Prostate gland (tissue), 2 donors: ENCODE data around the gene MEPCE. TPM values are rescaled to one million over a fixed set of nuclear protein-coding genes. Genes with fewer than 3 reads are reported as not detected.

Experiments
- DNase-seq: peaks from one replicate; pipeline ENCODE4 v3.0.0-alpha.2; 2019; ENCODE audit warnings: low spot score
- H3K27ac ChIP-seq, 2 donors: fragments of 200-600 bp; sonication (generic); 2 replicates each; pipeline ENCODE4 v1.5.1; 2017 to 2019
- H3K27me3 ChIP-seq: fragments of 200-600 bp; sonication (generic); replicated peaks from 2 replicates; pipeline ENCODE4 v1.5.1; 2019; ENCODE audit not compliant: insufficient read depth
- H3K36me3 ChIP-seq, 2 donors: fragments of 200-600 bp; sonication (generic); 1 replicate in 1 of 2; 2 replicates in 1 of 2; pipeline versions ENCODE4 v1.5.1 to v1.8.1; 2017 to 2019
- H3K4me1 ChIP-seq: fragments of 200-600 bp; sonication (generic); replicated peaks from 2 replicates; pipeline ENCODE4 v1.5.1; 2019
- H3K4me3 ChIP-seq, 2 donors: fragments of 200-600 bp; sonication (generic); 2 replicates each; pipeline ENCODE4 v1.5.1; 2017 to 2019
- H3K9me3 ChIP-seq: fragments of 200-600 bp; sonication (generic); 2 replicates; pipeline ENCODE4 v1.5.1; 2017
- POLR2A ChIP-seq: fragments of 450-650 bp; IDR thresholded peaks from one replicate; pipeline ENCODE4 v1.6.1; 2016; ENCODE audit warnings: antibody characterized with exemption, mild to moderate bottlenecking
- POLR2AphosphoS5 ChIP-seq: sonication (generic); formaldehyde crosslinking; IDR thresholded peaks from one replicate; pipeline ENCODE4 v1.6.1; 2017; ENCODE audit warnings: antibody characterized with exemption
- WGBS: methylation state at CpG from one replicate; pipeline ENCODE4 v1.1.5; 2018; 5-methylcytosine and 5-hydroxymethylcytosine counted together
- intact Hi-C: fragments of 100-400 bp; cut with DNase I; formaldehyde crosslinking; loops from one replicate; pipeline ENCODE4 v1.14.2; 2022
- total RNA-seq, 2 donors: library from RNA; depleted of rRNA; stranded (reverse); fragments of >200 nt; gene quantifications; one replicate each; pipeline ENCODE4 v1.1.0, GENCODE V29; 2016
- TF ChIP-seq, protein P1 (sequence below), 4 experiments: fragments of 200-600 bp in 2 of 4; fragments of 450-650 bp in 2 of 4; sonication (generic) in 2 of 4; IDR thresholded peaks; 1 replicate in 3 of 4; 2 replicates in 1 of 4; pipeline ENCODE4 v1.5.1; 2016 to 2019; ENCODE audit warnings: antibody characterized with exemption in 4 of 4, mild to moderate bottlenecking in 2 of 4, moderate library complexity in 2 of 4

Gene MEPCE
- total RNA-seq, 2 donors from 2014 or later = 24.2 to 62.8 TPM

DNA sequence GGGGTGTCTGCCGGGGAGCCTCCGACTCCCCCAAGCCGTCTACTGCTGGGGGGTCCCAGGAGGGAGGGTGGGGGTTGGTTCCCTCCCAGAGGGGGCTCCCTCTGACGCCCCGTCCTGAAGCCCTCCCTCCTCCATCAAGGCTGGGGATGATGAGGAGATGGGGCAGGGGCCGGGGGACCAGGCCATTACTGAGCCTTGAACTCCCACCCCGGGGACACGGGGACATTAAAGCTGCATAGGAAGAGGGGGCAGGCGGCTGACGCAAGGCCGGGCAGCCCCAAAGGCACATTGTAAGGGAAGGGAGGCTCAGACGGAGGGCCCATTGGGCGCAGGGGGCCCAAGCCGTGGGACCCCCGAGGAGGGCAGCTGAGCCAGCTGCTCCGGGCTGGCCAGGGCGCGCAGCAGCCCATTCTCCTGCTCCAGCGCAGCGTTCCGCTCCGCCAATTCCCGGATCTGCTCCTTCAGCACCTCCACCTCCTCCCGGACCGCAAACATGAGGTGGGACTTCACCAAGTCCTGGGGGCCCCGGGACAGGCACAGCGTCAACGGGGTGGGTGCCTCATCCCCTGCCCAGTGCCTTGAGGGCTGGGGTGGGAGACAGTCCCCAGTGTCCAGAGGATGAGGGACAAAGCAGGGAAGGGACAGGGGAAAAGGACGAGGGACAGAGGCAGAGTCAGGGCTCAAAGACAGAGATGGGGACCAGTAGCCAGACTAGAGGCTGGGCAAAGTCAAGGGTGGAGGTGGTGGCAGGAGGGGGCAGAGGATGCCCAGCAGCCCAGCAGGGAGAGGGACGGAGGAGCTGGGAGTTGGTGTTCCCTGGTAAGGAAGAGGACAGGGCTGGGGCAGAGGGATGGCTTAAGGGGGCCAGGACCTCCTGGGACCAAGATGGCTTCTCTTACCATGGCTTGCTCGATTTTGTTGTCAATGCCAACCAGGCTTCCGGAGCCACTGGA lies 37.3 kb downstream of the MEPCE start:
- no peak for DNase-seq
- no peaks in the 10 kb centered on the region for H3K9me3 ChIP-seq
- 50% methylated on average over 30 of the region's 32 CpGs for WGBS
- TF ChIP-seq POLR2AphosphoS5 = no peak
- TF ChIP-seq, protein P1, sequence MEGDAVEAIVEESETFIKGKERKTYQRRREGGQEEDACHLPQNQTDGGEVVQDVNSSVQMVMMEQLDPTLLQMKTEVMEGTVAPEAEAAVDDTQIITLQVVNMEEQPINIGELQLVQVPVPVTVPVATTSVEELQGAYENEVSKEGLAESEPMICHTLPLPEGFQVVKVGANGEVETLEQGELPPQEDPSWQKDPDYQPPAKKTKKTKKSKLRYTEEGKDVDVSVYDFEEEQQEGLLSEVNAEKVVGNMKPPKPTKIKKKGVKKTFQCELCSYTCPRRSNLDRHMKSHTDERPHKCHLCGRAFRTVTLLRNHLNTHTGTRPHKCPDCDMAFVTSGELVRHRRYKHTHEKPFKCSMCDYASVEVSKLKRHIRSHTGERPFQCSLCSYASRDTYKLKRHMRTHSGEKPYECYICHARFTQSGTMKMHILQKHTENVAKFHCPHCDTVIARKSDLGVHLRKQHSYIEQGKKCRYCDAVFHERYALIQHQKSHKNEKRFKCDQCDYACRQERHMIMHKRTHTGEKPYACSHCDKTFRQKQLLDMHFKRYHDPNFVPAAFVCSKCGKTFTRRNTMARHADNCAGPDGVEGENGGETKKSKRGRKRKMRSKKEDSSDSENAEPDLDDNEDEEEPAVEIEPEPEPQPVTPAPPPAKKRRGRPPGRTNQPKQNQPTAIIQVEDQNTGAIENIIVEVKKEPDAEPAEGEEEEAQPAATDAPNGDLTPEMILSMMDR (IDR thresholded peaks at IDR 0.05) = no peak
- no peak for TF ChIP-seq POLR2A
- no peaks in the 10 kb centered on the region for H3K27me3 ChIP-seq
- intact Hi-C loops = loop anchor here (2.0 to 5.0 kb wide), 2 partner anchors 94 to 225 kb away; partner anchors contain the start of gene GIGYF1
- H3K4me1 ChIP-seq = peaks cover 12% of the 10 kb centered on the region
- no peaks in the 10 kb centered on the region for H3K36me3 ChIP-seq
- H3K4me3 ChIP-seq = no peak overlapping the region
- peak overlapping the region; percentile 75 to 79 for H3K27ac ChIP-seq

DNA sequence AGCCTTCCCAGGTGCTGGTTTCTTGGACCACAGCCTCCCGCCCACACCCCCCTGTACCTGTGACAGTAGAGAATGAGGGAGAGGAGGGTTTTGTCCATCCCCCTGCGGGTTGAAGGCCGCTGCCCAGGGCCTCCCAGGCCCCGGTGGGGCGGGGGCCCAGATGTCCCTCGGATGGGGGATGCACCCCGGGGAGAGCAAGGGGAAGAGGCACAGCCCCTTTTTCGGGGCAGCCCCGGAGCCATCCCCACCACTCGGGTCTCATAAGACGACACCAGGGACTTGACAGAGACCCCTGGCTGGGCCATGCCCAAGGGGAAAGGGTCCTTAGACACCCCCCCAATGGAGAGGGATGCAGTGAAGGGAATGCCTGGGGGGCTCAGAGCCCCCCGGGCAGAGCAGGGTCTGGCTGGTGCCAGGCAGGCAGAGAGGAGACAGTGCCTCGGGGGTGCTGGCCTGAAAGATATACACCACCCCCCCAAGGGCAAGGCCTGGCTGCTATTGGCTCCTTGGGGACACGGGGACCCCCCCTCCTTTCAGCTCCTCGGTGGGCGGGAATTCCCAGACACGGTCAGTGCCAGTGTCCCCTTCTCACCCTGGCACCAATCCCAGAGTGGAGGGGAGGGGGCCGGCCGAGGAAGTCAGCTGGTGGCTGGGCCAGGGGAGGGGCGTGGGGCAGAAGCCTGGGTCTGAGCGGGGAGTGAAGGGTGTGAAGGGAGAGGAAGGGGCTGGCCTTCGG lies 38.2 kb downstream of the MEPCE start:
- Histone ChIP-seq H3K4me3 (no peak overlapping the region), H3K27me3 (no peaks in the 10 kb centered on the region), H3K27ac (peak overlapping the region; percentile 75 to 79), H3K36me3 (no peaks in the 10 kb centered on the region), H3K9me3 (no peaks in the 10 kb centered on the region), H3K4me1 (peaks cover 15% of the 10 kb centered on the region)
- no peak for DNase-seq
- TF ChIP-seq POLR2A (no peak), POLR2AphosphoS5 (no peak)
- TF ChIP-seq, protein P1 (IDR thresholded peaks at IDR 0.05) = no peak
- 48% methylated on average over 22 of the region's 22 CpGs for WGBS
- intact Hi-C loops = loop anchor here (2.0 to 5.0 kb wide), 2 partner anchors 93 to 224 kb away; partner anchors contain the start of gene GIGYF1

DNA sequence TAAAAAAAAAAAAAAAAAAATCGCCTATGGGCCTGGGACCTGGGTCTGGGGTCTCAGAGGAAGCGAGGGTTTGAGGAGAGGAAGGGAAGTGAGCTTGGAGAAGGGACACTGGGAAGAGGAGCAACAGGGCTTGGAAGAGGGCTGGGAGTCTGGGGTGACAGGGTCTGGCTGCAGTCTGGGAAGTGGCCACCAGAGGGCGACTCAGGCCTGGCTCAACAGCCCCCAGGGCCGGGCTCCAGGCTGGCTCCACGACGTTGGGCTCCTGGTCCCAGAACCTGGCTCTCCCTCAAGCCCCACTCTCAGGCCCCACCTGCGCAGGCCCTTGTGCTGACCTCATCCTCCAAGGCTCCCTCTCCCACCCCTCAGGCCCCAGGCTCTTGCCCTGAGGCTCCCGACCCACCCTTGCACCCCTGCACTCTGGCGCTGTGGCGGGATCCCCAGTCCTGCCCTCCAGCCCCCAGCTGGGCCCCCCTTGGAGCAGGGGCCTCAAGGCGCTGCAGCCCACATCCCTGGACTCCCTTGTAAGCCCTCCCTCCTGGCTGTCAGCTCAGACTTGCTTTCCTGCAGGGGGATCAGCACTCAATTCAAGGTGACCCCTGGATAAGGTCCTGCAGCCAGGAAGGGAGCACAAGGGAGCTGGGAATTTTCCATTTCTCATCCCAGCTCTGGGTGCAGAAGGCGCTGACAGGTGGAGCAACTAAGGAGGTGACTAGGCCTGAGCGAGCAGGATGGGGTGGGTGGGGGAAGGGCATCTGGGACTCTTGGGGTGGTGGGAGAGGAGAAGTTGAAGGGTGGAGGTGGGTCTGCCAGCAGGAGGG lies 39.8 kb downstream of the MEPCE start:
- TF ChIP-seq POLR2AphosphoS5 (peak; percentile 49), POLR2A (no peak)
- TF ChIP-seq, protein P1 (IDR thresholded peaks at IDR 0.05) = peak; percentile 90 to 98 (median 96)
- DNase-seq = peak; percentile 85

DNA sequence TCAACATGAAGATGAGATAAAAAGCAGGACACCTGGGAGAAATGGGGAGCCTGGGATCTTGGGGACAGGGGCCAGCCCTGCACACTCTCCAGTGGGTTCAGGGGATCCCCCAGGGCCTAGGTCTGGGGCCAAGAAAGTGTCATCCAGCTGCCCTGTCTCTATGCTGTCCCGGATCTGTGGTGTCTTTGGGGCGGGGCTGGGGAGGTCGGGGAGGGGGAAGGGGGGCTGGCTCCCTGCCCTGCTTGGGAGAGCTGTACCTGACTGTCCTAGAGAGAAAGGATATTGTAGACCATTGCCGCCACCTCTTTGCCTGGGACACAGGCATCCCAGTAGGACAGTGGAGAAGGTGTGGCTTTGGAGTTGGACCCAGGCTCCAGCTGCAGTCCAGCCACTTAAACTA lies 41.4 kb downstream of the MEPCE start:
- intact Hi-C loops = loop anchor here (10.0 kb wide), 1 partner anchor 204 kb away; the partner anchor contains the start of gene GNB2
- TF ChIP-seq POLR2A = no peak
- TF ChIP-seq, protein P1 (IDR thresholded peaks at IDR 0.05) = no peak
- H3K36me3 ChIP-seq = no peaks in the 10 kb centered on the region
- peak; percentile 39 for DNase-seq
- 35% methylated on average over 4 of the region's 4 CpGs for WGBS
- H3K4me1 ChIP-seq = peaks cover 23% of the 10 kb centered on the region
- peak overlapping the region; percentile 44 to 45 for H3K27ac ChIP-seq
- no peak overlapping the region for H3K4me3 ChIP-seq
- no peaks in the 10 kb centered on the region for H3K27me3 ChIP-seq
- no peaks in the 10 kb centered on the region for H3K9me3 ChIP-seq

More for the DNA sequence above, 39.8 kb downstream of the MEPCE start:
- no peak overlapping the region for H3K4me3 ChIP-seq
- intact Hi-C loops = loop anchor here (5.0 to 10.0 kb wide), 2 partner anchors 205 to 223 kb away; partner anchors contain the start of genes GIGYF1 and GNB2
- no peaks in the 10 kb centered on the region for H3K27me3 ChIP-seq
- no peaks in the 10 kb centered on the region for H3K9me3 ChIP-seq
- no peaks in the 10 kb centered on the region for H3K36me3 ChIP-seq
- peak overlapping the region; percentile 44 to 51 for H3K27ac ChIP-seq
- peaks cover 15% of the 10 kb centered on the region for H3K4me1 ChIP-seq
- 30% methylated on average over 13 of the region's 13 CpGs for WGBS
